OCI-LY7 (cell line): Measurements from ENCODE around the gene KRT35. TPM values are rescaled to one million over a fixed set of nuclear protein-coding genes. Genes with fewer than 3 reads are reported as not detected.

Experiments
- BruUV-seq: library from RNA; stranded (reverse); fragments of 400-500 nt; replicated peaks from 2 replicates; lab custom pipeline; 2021; lab: Mats Ljungman, UMichigan
- CTCF ChIA-PET: fragments of 300-600 bp; sonication (Branson Sonifier 250); formaldehyde crosslinking; loops from one replicate; lab custom pipeline; 2022; ENCODE audit warnings: antibody characterized with exemption; ENCODE audit not compliant: unreplicated experiment; lab: Charles Lee
- POLR2A ChIA-PET: fragments of 300-600 bp; sonication (Branson Sonifier 250); formaldehyde crosslinking; loops from one replicate; lab custom pipeline; 2022; ENCODE audit warnings: antibody characterized with exemption; lab: Charles Lee
- DNase-seq: peaks from one replicate; pipeline ENCODE4 v3.0.0-alpha.2; 2015; ENCODE audit warnings: low spot score
- H2AFZ ChIP-seq: fragments of 200-600 bp; sonication (generic), shearing (Covaris generic); 2 replicates; pipeline ENCODE4 v1.6.1; 2014; ENCODE audit warnings: mild to moderate bottlenecking, antibody characterized with exemption, low read length, moderate library complexity
- H3K27ac ChIP-seq: fragments of 200-600 bp; sonication (generic); 2 replicates; pipeline ENCODE4 v1.5.1; 2014; ENCODE audit warnings: mixed run types, low read depth, mild to moderate bottlenecking, moderate library complexity, low read length, inconsistent platforms; ENCODE audit not compliant: poor library complexity, severe bottlenecking
- H3K36me3 ChIP-seq: fragments of 200-600 bp; sonication (generic); 2 replicates; pipeline ENCODE4 v1.6.1; 2014; ENCODE audit warnings: mild to moderate bottlenecking, antibody characterized with exemption, low read length, moderate library complexity, mixed read lengths; ENCODE audit not compliant: insufficient read depth
- H3K4me1 ChIP-seq: fragments of 200-600 bp; sonication (generic); 2 replicates; pipeline ENCODE4 v1.5.1; 2014; ENCODE audit warnings: mild to moderate bottlenecking, low read length; ENCODE audit not compliant: insufficient read depth, poor library complexity, severe bottlenecking
- H3K4me2 ChIP-seq: fragments of 200-600 bp; sonication (generic); 2 replicates; pipeline ENCODE4 v1.6.1; 2014; ENCODE audit warnings: mild to moderate bottlenecking, low read length
- H3K4me3 ChIP-seq: fragments of 200-600 bp; sonication (generic); 2 replicates; pipeline ENCODE4 v1.5.1; 2014; ENCODE audit warnings: mild to moderate bottlenecking, low read depth, low read length; ENCODE audit not compliant: poor library complexity, severe bottlenecking
- H3K79me2 ChIP-seq: fragments of 200-600 bp; sonication (generic); 2 replicates; pipeline ENCODE4 v1.6.1; 2016; ENCODE audit warnings: low read depth, mild to moderate bottlenecking, low read length, moderate library complexity, mixed read lengths; ENCODE audit not compliant: insufficient read depth
- H3K9me2 ChIP-seq: fragments of 200-600 bp; sonication (generic); 2 replicates; pipeline ENCODE4 v1.6.1; 2016; ENCODE audit warnings: mild to moderate bottlenecking, low read length, mixed read lengths; ENCODE audit not compliant: insufficient read depth
- H3K9me3 ChIP-seq: fragments of 200-600 bp; sonication (generic); 2 replicates; pipeline ENCODE4 v1.6.1; 2014; ENCODE audit warnings: mild to moderate bottlenecking, mixed run types, low read length, mixed read lengths
- H4K20me1 ChIP-seq: fragments of 200-600 bp; sonication (generic); 2 replicates; pipeline ENCODE4 v1.6.1; 2014; ENCODE audit warnings: mild to moderate bottlenecking, antibody characterized with exemption, low read length, moderate library complexity, mixed read lengths; ENCODE audit not compliant: insufficient read depth
- CTCF ChIP-seq: fragments of 200-600 bp; sonication (generic); conservative IDR thresholded peaks from 2 replicates; pipeline ENCODE4 v1.5.1; 2014; ENCODE audit warnings: mild to moderate bottlenecking, antibody characterized with exemption, low read length, moderate library complexity, mixed read lengths
- EZH2phosphoT487 ChIP-seq: fragments of 200-600 bp; sonication (generic); IDR thresholded peaks from 2 replicates; pipeline ENCODE4 v1.6.1; 2018; ENCODE audit warnings: low read depth, borderline replicate concordance, mild to moderate bottlenecking, mixed run types, antibody characterized with exemption, low read length, moderate library complexity, mixed read lengths
- intact Hi-C: fragments of 100-400 bp; cut with micrococcal nuclease; formaldehyde crosslinking; loops from one replicate; pipeline ENCODE4 v1.10.0; 2022; ENCODE audit not compliant: unreplicated experiment
- total RNA-seq, 2 experiments: library from RNA; depleted of rRNA in 1 of 2; stranded (reverse); fragments of >200 nt in 1 of 2; shearing (Covaris generic) in 1 of 2; gene quantifications; 2 replicates each; pipeline ENCODE4 v1.2.3, GENCODE V29; 2014 to 2022

KRT35 gene
- total RNA-seq, 2 experiments from 2014 or later = not detected

GRCh38 chr17:41507315-41507880 is 26.4 kb upstream of the KRT35 start:
- Histone ChIP-seq H3K4me2 (no peak overlapping the region), H3K4me3 (no peak overlapping the region), H3K9me2 (no peaks in the 10 kb centered on the region), H3K4me1 (no peaks in the 10 kb centered on the region), H3K9me3 (no peaks in the 10 kb centered on the region), H3K36me3 (no peaks in the 10 kb centered on the region), H3K79me2 (no peaks in the 10 kb centered on the region), H3K27ac (no peak overlapping the region), H2AFZ (no peak overlapping the region), H4K20me1 (no peaks in the 10 kb centered on the region)
- ChIA-PET POLR2A (no interaction called here), CTCF (no interaction called here)
- no peak for TF ChIP-seq EZH2phosphoT487
- TF ChIP-seq CTCF = no peak
- no peak for DNase-seq
- intact Hi-C loops = no loop called here
- BruUV-seq = no TSS peak

GRCh38 chr17:41505809-41506767 is 25.1 kb upstream of the KRT35 start:
- ChIA-PET CTCF (no interaction called here), POLR2A (no interaction called here)
- TF ChIP-seq EZH2phosphoT487 (no peak), CTCF (no peak)
- Histone ChIP-seq H3K4me1 (no peaks in the 10 kb centered on the region), H3K36me3 (no peaks in the 10 kb centered on the region), H3K27ac (no peak overlapping the region), H4K20me1 (no peaks in the 10 kb centered on the region), H2AFZ (no peak overlapping the region), H3K4me2 (no peak overlapping the region), H3K9me3 (no peaks in the 10 kb centered on the region), H3K4me3 (no peak overlapping the region), H3K79me2 (no peaks in the 10 kb centered on the region), H3K9me2 (no peaks in the 10 kb centered on the region)
- intact Hi-C loops = no loop called here
- peak; percentile 28 for DNase-seq
- BruUV-seq = no TSS peak
